Umbilical cord (tissue), 2 donors: Measurements from ENCODE around the gene KIF5C. TPM values are rescaled to one million over a fixed set of nuclear protein-coding genes. Genes with fewer than 3 reads are reported as not detected.

Source experiments
- DNase-seq: peaks from one replicate; pipeline ENCODE4 v3.0.0-alpha.2; 2015; ENCODE audit warnings: low spot score
- total RNA-seq: library from RNA; depleted of rRNA; stranded (reverse); fragments of >200 nt; gene quantifications from one replicate; pipeline ENCODE4 v1.2.3, GENCODE V29; 2014; ENCODE audit warnings: low replicate concordance; ENCODE audit not compliant: insufficient read depth

The KIF5C gene
- total RNA-seq, 1 donor from 2014 or later: 4.3 TPM

DNA sequence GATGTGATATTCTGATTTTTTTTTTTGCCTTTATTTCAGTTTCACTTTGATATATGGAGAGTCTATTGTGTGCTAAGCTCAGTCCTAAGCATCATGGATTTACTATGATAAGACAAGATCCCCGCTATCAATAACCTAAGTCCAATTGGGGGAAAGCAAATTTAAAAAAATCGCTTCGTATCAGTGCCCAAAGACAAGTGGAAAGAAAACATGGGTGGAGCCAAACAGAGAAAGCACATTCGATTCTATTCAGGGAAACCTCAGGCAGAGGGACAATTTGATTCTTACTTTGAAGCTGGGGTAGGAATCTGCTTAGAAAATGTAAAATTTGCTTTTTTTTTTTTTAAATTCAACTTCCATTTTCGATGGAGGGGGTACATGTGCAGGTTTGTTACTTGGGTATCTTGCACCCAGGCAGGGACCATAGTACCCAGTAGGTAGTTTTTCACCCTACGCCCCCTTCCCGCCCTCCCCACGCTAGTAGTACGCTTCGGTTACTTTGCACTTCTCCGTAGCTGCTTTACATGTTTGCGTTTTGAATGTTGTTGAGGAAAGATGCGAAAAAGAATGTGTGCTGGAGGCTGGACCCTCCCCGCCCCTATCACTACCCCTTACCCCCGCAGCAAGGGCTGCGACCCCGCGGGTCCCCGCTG, 12.4 kb downstream of the KIF5C start:
- no peak for DNase-seq

DNA sequence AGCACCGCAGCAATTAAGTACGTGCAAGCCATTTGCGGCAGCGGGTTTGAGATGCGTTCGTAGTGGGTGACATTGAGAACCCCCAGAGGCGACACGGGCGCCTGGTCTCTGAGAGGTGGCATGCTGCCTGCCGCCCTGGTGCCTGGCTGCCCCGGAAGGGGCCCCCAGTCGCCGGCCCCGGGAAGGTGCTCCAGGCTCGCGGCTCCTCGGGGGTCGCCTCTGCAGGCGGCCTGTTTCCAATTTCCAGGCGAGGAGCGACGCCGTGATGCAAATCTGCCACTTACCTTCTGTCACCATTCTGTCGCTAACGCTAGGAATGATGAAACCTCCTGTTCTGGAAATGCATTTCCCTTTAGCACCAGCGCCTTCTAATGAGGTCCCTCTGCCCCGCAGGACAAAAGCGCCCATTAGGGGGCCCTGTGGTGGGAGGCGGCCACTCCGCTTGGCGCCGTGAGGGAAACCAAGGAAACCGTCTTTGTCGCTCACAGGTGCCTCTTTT, 13.0 kb downstream of the KIF5C start:
- no peak for DNase-seq

DNA sequence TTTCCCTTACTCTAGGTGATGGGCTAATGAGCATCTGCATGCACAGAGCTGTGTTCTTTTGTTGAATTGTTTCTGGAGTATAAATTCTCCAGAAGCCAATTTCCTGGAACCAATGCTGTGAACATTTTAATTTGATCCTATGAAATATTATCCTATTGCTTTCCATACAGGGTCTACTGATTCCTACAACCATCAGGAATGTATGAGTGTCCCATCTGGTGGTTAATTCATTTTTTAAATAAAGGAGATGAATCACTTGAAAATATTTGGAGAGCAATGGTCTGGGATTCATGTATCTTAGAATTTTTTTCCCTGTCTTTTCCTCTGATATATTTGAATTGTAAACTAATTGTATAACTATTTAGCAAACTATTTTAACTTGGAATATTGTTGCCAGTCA, 14.0 kb downstream of the KIF5C start:
- no peak for DNase-seq

DNA sequence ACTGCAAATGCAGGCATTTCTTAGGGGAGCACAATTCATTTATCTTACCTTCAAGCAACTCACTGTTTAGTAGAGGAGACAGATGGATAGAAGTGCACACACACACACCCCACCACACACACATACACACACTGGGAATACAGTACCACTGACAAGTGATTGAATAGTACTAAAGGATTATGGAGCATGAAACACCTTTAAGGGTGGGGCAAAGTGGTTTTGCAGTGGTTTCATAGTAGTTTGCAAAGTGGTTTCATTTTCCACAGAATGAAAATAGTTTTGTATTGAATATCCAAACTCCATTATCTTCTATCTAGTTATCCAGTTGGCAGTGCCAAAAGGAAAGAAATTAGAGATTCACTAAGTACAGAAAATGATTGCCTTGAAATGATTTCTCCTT, 18.9 kb downstream of the KIF5C start:
- no peak for DNase-seq

DNA sequence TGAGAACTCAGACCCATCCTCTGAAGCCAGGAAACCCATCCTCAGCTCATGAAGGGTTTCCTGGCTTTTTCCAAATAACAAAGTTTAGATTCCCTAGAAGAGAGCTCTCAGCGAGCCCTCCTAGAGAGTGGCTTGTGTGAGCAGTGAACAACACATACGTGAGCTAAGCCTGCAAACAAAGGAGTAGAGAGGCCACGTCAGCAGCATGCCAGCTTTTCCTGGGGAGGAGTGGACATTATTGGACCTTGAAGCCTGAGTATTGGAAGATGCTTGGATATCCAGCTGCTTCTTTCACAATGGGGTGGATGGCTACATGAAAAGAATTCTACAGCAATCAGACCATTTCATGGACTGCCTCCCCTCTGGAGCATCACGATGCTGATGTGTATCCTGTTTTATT, 21.1 kb downstream of the KIF5C start:
- no peak for DNase-seq

DNA sequence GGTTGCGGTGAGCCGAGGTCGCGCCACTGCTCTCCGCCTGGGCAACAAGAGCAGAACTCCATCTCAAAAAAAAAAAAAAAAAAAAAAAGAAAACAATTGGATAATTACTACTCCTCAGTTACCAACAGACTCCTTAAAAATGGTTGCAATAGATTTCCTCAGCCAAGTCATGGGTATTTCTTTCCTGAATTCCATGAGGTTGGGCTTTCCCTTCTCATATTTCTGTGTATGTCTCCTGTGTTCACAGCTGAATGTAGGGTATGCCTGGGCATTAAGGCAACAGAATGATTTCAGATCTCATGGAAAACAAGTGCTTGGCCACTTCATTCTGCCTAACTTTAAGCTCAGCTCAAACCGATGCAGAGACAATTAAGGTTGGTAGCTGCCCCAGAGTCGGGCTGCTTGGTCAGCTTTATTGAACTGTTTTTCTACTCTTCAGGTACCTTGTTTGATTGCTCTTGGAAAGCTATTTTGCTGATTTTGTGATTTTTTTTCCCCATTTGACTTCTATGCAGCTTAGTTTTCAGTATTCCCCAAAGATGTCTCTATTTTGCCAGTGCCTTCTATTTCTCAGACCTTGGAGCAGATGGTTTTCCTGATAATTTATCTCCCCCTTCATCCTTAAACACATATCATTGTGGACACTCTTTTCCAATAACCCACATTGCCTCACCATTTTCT, 24.8 kb downstream of the KIF5C start:
- no peak for DNase-seq

DNA sequence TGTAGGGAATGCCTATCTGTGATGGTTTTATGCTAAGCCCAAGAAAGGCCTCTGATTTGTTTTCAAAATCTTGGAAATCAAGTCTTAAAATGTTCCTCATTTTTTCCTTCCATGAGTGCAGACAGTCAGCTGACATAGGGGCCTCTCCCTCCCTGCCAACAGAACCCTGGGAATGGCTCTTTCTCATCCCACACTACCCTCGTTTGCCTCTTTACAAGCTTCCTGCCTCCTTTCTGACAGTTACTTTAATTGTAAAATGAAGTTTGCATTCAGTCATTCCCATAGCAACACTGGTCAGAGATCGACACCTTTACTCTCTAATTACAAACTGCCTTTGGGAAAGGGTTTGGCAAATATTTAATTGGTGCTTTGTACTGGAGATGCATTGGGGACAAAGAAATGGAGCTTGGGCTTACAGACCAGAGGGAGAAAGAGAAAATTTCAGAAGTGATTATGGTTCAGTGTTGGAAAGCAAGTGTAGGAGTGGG, 25.4 kb downstream of the KIF5C start:
- no peak for DNase-seq

DNA sequence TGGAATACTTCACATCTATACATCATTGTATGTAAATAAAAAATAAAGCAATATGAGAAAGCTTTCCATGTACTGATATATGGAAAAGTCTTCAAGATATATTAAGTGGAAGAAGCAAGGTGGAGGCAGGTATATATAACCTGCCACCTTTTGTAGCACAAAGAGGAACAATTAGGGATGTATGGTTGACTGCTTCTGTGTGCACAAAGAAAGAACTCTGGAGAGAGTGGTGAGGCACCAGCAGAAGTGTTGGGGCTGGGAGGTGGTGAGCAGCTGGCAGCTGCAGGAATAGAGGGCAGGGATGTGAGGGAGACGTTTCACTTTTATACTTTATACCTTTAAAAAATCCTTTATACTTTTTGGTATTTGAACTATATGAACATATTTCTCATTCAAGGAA, 26.1 kb downstream of the KIF5C start:
- DNase-seq: no peak

DNA sequence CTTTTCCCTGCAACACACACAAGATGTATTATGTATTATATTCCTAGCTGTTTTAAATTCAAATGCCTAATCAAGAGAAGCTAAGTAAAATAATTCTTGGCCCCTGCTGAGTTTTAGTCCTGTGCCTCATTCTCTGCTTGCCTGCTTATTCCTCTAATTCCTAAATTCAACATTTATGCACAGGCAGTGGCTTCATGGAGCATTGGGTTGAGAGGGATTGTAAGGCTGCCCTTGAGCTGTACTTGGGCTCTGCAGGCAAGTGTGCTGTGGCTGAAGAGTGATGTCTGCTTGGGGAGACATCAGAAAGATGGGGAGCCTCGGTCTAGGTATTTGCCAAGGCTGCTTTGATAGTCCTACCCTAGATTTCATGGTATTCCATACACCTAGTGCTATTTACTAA, 27.8 kb downstream of the KIF5C start:
- no peak for DNase-seq

DNA sequence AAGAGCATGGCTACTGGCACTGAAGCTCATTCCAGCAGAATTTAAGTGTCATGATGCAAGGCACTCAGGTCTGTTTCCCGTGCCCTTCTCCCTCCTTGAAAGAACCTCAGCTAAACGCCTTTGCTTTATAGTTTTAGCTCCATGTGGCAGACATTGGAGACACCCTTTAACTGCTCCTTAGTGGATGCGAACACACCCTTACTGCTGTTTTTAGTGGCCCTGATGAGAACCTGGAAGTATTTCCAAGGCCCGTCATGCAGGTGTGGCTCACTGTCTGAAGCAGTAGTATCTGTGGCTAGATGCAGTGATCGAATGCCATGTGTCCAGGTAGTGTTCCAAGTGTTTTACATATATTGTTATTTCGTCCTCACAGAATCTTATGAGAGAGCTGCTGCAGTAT, 28.3 kb downstream of the KIF5C start:
- DNase-seq: no peak

DNA sequence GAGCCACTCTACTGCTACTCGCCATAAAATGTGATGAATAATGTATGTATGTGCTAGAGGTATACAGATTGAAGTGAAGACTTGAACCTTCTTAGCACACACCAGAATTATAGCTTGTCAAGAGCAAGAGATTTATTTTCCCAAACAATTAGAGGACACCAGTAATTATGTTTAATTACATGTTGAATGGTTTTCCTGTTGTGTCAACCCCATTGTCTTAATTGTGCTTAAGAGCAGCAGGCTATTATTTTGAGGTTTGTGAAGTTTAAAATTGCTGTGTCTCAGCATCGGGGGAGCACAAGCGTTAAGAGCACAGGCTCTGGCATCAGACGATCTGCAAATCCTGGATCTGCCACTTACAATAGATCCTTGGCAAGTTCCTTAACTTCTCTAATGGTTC, 29.0 kb downstream of the KIF5C start:
- no peak for DNase-seq

DNA sequence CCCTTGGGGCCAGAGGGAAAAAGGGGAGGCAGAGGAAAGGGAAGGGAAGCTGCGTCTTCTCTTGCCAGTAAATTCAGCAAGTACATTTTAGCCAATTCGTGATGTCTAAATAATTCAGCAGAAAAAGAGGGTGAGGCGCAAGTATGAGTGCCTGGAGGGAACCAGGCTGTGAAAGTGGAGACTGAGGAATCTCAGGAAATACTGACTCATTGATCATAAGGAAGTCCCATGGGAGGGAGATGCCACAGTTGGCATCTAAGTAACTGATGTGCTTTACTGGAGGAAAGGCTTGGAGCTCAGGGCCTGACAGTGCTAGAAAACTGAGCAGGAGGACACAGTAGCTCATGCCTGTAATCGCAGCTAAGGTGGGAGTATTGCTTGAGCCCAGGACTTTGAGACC, 31.1 kb downstream of the KIF5C start:
- DNase-seq: no peak

DNA sequence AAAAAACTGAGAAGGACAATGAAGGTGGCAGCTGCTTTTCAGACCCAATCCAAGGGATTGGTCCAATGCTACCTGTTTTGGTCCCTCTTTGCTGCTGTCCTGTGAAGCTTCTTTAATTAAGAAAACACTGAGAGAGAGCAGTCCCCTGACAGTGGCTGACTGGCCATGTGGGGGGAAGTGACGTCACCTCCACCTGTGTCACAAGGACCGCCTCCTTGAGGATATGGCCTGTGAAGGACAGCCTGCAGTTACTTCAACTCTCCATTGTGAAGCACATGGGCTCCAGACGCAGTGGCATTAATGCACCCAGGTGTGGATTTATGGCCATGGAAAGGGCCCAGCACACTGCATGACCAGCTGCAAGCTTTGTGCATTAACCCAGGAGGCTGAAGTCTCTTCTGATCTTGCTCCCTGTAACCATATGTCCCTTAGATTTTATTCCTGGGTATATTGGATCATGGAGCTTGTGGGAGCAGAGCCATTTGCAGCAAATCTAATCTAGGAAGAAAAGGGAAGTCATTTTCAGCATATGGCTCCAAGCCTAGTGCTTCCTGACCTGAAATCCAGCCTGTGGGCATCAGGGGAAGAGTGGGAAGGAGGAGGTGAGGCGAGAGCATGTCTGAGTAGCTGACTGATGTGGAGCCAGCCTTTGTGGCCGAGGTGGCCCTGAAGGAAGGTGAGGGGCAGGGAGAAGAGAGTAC, 32.2 kb downstream of the KIF5C start:
- no peak for DNase-seq

DNA sequence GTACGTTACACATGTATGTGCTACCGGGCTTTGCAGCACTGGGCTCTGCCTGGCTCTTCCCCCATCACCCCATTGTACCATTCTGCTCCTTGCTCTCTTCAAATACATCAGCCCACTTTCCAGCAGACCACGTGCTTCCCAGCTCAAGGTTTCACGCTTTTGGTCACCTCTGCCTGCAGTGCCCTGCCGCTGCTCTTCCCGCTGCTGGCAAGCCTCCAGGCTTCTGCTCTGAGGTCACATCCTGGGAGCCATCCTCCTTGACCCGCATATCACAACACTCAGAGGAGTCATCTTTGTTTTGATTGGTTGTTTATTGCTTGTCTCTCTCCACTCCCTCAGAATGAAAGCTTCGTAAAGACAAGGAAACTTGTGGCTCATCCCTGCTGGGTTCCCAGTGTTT, 34.1 kb downstream of the KIF5C start:
- DNase-seq: no peak

DNA sequence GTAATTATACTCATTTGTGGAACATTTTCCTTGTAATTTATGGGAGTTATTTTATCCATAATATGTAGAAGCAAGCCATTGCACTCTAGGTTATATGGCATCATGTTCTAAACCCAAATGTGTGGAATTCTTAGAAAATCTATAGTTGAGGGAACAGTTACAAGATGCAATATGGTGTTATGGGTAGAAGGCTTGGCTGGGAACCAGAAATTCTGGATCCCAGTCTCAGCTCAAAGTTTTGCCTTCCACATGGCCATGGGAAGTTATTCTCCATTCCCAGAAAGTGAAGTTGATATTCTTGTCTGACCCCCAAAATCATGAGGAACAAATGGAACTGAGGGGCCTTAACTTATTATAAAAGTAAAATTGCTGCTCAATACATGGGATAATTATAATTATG, 38.0 kb downstream of the KIF5C start:
- no peak for DNase-seq

DNA sequence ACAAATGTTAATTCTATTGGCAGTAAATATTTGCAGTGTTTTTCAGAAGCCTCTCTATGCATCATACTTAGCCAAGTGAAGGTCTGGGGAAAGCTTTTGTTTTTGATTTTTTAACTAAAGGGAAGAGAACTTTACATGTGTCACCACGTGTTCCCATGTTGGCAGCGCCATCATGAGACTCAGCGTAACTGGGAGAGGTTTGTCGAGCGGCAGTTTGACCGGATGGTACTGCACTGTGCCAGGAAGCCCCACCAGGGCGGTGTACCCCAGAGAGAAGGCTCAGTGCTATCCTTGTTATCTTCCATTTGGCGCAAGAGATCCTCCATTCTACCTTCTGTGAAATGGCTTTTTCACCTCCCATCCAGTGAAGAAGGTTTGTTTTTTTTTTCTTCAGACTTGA, 38.5 kb downstream of the KIF5C start:
- no peak for DNase-seq

DNA sequence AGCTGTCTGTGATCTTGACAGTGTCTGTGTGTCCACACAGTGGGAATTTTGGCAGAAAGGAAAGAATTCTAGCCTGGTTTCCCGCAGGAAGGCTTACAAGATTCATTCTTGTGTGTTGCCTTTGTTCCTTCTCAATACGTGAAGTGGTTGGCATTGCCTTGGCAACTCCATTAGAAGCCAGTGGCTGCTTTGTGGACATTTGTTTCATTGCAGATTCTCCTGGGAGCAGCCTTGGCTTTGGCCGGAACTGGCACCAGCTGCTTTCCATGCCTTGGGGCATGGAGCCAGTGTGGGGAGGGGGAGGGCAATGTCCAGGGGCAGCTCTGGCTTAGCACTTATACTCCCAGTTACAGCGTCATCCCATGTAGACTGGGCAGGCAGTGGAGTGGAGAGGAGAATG, 39.4 kb downstream of the KIF5C start:
- DNase-seq: no peak

DNA sequence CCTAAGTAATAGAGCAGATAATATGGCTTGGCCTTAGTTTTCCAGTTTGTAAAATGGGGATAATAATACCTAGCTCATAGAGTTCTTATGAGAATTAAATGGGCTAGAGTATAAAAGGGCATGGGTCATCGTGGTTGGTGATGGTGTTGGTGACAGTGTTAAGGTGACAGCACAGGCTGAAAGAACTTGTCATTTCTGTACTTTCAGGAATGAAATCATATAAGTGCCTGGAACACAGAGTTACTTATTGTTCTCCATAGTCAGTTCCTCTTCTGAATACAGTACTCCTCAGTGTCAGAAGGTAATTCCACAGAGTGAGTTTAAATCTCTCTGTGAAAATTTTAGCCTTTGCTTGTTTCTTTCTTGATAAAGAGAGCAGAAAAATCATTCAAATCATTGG, 42.4 kb downstream of the KIF5C start:
- DNase-seq: no peak

DNA sequence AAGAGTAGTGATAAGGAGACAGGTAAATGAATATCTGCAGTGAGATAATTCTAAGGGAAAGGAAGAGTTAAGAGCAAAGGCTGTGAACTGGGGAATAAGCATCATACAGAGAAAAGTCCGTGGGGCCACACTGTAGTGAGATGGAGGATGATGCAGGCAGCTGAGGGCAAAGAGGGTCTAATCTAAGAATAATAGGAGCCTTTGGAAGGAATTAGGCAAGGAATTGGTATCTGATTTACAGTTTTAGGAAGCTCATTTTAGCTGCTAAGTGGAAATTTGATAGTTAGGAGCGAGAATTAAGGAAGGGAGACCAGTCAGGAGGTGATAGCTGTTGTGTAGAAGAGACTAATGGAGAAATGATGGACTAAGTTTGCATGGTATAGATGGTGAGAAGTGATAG, 43.5 kb downstream of the KIF5C start:
- DNase-seq: no peak

DNA sequence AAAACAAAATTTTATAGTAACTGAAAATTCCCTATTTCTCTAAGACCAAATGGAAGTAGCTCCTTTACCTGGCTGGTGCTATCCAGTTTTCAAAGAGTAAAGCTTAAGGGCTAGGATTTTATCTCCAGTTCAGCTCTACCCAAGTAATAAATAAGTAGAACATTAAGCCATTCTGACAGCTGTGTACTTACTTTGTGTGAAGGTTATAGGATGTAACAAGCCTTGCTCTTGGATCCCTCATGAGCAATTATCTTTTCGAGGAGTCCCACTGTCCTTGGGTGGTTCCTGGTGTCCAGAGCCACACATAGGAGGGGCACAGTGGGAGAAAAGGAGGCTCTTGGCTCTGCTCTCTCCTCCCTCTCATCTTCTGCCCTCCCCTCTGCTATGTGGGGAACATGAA, 45.5 kb downstream of the KIF5C start:
- DNase-seq: no peak

DNA sequence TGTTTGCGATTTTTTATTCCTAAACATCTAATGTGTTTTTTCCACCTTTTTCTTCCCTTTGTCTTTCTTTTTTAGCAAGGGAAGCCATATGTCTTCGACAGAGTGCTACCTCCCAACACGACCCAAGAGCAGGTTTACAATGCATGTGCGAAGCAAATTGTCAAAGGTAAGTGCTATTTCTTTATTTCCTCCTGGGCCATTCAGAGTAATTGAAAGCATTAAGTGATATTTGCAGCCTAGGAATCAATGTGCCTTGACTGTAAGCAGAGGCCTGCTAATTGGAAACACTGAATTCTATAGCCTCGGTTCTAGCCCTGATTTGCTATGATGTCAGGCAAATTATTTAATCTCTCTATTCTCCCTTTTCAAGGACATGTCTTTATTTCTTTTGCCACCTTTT, 47.0 kb downstream of the KIF5C start:
- no peak for DNase-seq

DNA sequence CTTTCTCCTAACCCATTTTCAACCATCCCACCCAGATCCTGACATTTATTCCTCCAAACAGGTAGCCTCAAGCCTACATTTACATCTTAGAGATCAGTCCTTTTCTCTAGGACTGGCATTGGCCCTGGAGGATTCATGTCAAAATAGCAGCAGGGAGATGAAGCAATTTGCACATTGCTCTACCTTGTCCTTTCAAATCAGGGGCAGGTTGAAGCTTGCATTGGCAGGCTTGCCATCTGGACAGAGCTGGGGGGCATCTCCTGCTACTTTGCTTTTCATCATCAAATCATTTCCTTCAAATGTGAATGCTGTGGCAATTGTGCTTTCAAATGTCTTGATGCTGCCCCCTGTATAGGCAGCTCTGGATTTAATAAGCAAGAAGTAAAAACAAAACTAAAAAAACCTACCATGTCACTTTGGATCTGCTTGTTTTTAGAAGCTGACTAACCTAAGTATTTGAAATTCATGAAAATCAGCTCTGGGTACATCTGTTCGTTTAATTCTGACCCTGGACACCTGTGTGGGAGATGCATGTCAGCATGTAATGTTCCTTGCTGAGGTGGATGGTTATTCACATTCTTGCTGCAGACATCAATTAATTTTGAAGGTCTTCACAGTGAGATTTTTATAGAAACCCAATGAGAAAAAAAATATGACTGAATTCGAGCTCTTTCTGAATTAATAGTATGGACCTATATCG, 47.9 kb downstream of the KIF5C start:
- peak; percentile 21 for DNase-seq
